Measurements from ENCODE around the gene PLA2G4E. TPM values are rescaled to one million over a fixed set of nuclear protein-coding genes. Genes with fewer than 3 reads are reported as not detected.

The PLA2G4E gene
- total and polyA plus RNA-seq, 9 donors = 0.02 to 0.11 TPM; not detected in 7

DNA sequence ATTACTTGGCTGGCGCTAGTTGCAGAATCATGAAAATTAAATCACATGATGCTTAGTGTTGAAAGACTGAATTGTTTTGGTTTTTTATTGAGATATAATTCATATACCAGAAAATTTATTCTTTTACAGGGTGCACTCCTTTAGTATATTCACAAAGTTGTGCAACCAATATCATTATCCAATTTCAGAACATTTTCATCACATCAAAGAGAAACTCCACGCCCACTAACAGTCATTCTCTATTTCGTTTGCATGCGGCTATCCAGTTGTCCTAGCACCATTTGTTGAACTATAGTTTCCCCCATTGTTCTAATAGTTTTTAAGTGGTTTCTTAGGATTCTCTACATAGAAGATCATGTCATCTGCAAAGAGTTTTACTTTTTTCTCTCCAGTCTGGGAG, 52.1 kb downstream of the PLA2G4E start:
- Histone ChIP-seq H3K4me3 (no peak overlapping the region), H3K27ac (no peak overlapping the region), H3K9me3 (no peaks in the 10 kb centered on the region), H3K36me3 (no peaks in the 10 kb centered on the region), H3K4me1 (ENCODE audit: insufficient read depth) (peaks cover 4% of the 10 kb centered on the region), H3K27me3 (no peaks in the 10 kb centered on the region)
- 84 to 95% (median 87%) methylated on average over 4 of the region's 4 CpGs for WGBS, 3 donors
- DNase-seq = no peak
- intact Hi-C loops (cut with DNase I) = no loop called here
- TF ChIP-seq, protein P1, sequence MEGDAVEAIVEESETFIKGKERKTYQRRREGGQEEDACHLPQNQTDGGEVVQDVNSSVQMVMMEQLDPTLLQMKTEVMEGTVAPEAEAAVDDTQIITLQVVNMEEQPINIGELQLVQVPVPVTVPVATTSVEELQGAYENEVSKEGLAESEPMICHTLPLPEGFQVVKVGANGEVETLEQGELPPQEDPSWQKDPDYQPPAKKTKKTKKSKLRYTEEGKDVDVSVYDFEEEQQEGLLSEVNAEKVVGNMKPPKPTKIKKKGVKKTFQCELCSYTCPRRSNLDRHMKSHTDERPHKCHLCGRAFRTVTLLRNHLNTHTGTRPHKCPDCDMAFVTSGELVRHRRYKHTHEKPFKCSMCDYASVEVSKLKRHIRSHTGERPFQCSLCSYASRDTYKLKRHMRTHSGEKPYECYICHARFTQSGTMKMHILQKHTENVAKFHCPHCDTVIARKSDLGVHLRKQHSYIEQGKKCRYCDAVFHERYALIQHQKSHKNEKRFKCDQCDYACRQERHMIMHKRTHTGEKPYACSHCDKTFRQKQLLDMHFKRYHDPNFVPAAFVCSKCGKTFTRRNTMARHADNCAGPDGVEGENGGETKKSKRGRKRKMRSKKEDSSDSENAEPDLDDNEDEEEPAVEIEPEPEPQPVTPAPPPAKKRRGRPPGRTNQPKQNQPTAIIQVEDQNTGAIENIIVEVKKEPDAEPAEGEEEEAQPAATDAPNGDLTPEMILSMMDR (IDR thresholded peaks at IDR 0.05) = no peak
- TF ChIP-seq EP300 (IDR thresholded peaks at IDR 0.05) (no peak), POLR2A (IDR thresholded peaks at IDR 0.05) (no peak)

DNA sequence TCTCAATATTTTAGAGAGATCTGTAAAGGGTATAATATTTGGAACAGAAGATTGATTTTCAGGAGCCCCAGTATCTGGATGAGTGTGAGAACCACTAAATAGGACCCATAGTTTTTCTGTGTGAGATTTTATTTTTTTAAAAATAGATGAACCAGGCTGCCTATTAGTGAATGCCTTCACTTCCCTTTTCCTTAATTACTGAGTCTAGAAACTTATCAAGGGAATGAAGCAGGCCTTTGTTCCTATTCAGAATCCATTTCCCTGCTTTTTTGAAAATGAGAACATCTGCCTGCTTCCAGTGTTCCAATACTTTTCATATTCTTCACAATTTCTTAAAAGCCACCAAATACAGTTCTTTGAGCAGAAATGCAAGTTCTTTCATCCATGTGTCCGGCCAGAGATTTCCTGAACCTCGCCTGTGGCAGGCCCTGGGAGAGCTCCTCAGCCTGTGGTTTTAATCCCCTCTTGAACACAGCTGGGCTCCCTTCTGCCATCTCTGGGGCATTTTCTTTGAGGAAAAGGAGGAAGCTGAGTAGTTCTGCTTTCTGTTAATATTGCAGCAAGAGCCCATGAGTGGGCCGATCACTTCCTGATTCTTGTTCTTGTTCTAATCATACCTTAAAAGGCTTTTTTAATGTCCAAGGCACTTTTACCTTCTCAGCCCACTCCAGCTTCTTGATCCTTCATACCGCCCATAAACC, 53.2 kb downstream of the PLA2G4E start:
- Histone ChIP-seq H3K27me3 (no peaks in the 10 kb centered on the region), H3K4me1 (ENCODE audit: insufficient read depth) (peaks cover 4% of the 10 kb centered on the region), H3K27ac (no peak overlapping the region), H3K4me3 (no peak overlapping the region), H3K9me3 (no peaks in the 10 kb centered on the region), H3K36me3 (no peaks in the 10 kb centered on the region)
- intact Hi-C loops (cut with DNase I) = no loop called here
- no peak for DNase-seq
- TF ChIP-seq, protein P1 (IDR thresholded peaks at IDR 0.05) = no peak
- TF ChIP-seq POLR2A (IDR thresholded peaks at IDR 0.05) (no peak), EP300 (IDR thresholded peaks at IDR 0.05) (no peak)
- WGBS, 3 donors = 69 to 75% (median 73%) methylated on average over 4 of the region's 4 CpGs

DNA sequence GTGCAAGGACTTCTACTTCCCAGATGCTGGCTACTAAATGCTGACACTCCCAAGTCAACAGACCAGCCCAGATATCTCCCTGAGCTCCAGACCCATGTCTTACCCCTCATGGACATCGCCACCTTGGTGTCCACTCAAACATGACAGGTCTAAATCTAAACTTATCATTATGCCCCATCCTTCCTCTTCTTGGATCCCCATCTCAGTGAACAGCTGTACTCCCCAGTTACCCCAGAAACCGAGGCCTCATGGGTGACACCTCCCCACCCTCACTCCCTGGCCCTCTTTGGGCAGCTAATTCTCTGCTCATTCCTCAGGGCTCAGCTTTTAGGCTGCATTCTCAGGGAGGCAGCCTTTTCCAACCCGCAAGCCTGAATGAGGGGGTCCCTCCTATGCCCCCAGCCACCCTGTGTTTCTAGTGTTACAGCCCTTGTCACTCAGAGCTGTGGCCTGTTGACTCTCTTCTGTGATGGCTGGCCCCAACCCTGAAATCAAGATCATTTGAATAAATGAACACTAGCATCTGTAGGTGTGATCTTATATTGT, 53.8 kb downstream of the PLA2G4E start:
- no peak overlapping the region for H3K27ac ChIP-seq
- intact Hi-C loops (cut with DNase I) = no loop called here
- peaks cover 4% of the 10 kb centered on the region for H3K4me1 ChIP-seq (ENCODE audit: insufficient read depth)
- H3K9me3 ChIP-seq = no peaks in the 10 kb centered on the region
- TF ChIP-seq, protein P1 (IDR thresholded peaks at IDR 0.05) = no peak
- TF ChIP-seq EP300 (IDR thresholded peaks at IDR 0.05) = no peak
- TF ChIP-seq POLR2A (IDR thresholded peaks at IDR 0.05) = no peak
- no peaks in the 10 kb centered on the region for H3K27me3 ChIP-seq
- H3K36me3 ChIP-seq = no peaks in the 10 kb centered on the region
- no peak overlapping the region for H3K4me3 ChIP-seq
- 95 to 97% (median 96%) methylated on average over 3 of the region's 3 CpGs for WGBS, 3 donors
- no peak for DNase-seq

DNA sequence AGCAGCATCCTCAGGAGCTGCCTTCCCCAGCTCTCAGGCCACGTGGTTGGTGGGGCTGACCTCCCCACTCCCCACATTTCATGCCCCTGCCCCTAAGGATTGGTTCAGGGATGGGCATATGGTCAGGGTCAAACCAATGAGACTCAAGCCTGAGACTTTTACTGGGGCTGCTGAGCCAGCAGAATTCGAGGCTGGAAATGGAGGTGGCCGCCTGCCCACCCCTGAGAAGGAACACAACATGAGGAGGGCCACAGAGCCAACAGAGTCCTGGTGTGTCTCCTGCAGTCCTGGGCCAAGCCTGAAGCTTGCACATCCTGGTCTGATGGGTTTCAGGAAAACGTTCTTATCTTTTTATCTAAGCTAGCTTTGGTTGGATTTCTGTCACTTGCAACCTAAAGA, 54.4 kb downstream of the PLA2G4E start:
- no peak overlapping the region for H3K27ac ChIP-seq
- TF ChIP-seq POLR2A (IDR thresholded peaks at IDR 0.05) = no peak
- TF ChIP-seq, protein P1 (IDR thresholded peaks at IDR 0.05) = no peak
- TF ChIP-seq EP300 (IDR thresholded peaks at IDR 0.05) = no peak
- no peaks in the 10 kb centered on the region for H3K9me3 ChIP-seq
- H3K27me3 ChIP-seq = no peaks in the 10 kb centered on the region
- DNase-seq = peak in 1 of 5 donors; percentile 2
- intact Hi-C loops (cut with DNase I) = no loop called here
- no peak overlapping the region for H3K4me3 ChIP-seq
- peaks cover 4% of the 10 kb centered on the region for H3K4me1 ChIP-seq (ENCODE audit: insufficient read depth)
- WGBS, 3 donors = 79 to 84% (median 82%) methylated on average over 4 of the region's 4 CpGs
- no peaks in the 10 kb centered on the region for H3K36me3 ChIP-seq
